Measurements from ENCODE around the gene ADGRF4. TPM values are rescaled to one million over a fixed set of nuclear protein-coding genes. Genes with fewer than 3 reads are reported as not detected.

The ADGRF4 gene
- total and polyA plus RNA-seq, 2 of the 8 experiments (the other 6 are each of a cell fraction or from before 2014, with no cell fraction given), result 0.02 TPM; not detected in 1

GRCh38 chr6:47710295-47710694 is 11.9 kb downstream of the ADGRF4 start:
- no peaks in the 10 kb centered on the region for H3K27me3 ChIP-seq (replicated peaks in 1 of 4; ENCODE audit: control insufficient read depth in 3 of 4, extremely low read depth in 1 of 4, insufficient read depth in 3 of 4, low read length in 3 of 4)
- DNase-seq (ENCODE audit: low read depth in 1 of 2, low spot score in 2 of 2), result no peak
- H3K23ac ChIP-seq (ENCODE audit: insufficient read length), result no peak overlapping the region
- H3K79me1 ChIP-seq (ENCODE audit: low read depth, low read length), result no peaks in the 10 kb centered on the region
- ChIA-PET POLR2A (ENCODE audit: partially characterized antibody) (no interaction called here), CTCF (ENCODE audit: partially characterized antibody) (interaction anchor here (0.8 to 1.1 kb wide), 3 partner anchors 11 to 14 kb away, joined by 3 to 4 read pairs (median 3); no protein-coding TSS in a partner anchor)
- no peak overlapping the region for H3K27ac ChIP-seq (ENCODE audit: low read depth, low read length)
- H3K36me3 ChIP-seq (ENCODE audit: control insufficient read depth in 2 of 4, insufficient read depth in 4 of 4, low read length in 3 of 4), result no peaks in the 10 kb centered on the region
- H4K5ac ChIP-seq (ENCODE audit: insufficient read length, low read depth, low read length), result no peak overlapping the region
- no peak overlapping the region for H2BK12ac ChIP-seq (ENCODE audit: low read depth, low read length)
- no peak overlapping the region for H2AK5ac ChIP-seq (ENCODE audit: low read depth, low read length)
- H3K4me1 ChIP-seq (replicated peaks in 1 of 4; ENCODE audit: control insufficient read depth in 3 of 4, insufficient read depth in 4 of 4, low read length in 3 of 4), result no peaks in the 10 kb centered on the region
- H2BK120ac ChIP-seq (replicated peaks; ENCODE audit: low read depth, low read length), result no peak overlapping the region
- no peak overlapping the region for H3K18ac ChIP-seq (ENCODE audit: extremely low read depth, low read length)
- no peak overlapping the region for H3K56ac ChIP-seq (replicated peaks; ENCODE audit: insufficient read length, low read depth, low read length)
- H3K14ac ChIP-seq (ENCODE audit: insufficient read length), result no peak overlapping the region
- no peak overlapping the region for H3K4me3 ChIP-seq (ENCODE audit: extremely low read depth in 1 of 4, insufficient read depth in 2 of 4, low read depth in 3 of 4, low read length in 4 of 4)
- no peak overlapping the region for H2BK5ac ChIP-seq (ENCODE audit: low read depth, low read length)
- no peaks in the 10 kb centered on the region for H3K79me2 ChIP-seq (ENCODE audit: control insufficient read depth in 1 of 2, insufficient read depth in 2 of 2, low read length in 2 of 2)
- whole genome bisulfite sequencing, 2 experiments (ENCODE audit: extremely low coverage in 1 of 2, insufficient coverage in 1 of 2, insufficient read length in 1 of 2, insufficient replicate concordance in 2 of 2, low coverage in 1 of 2, low lambda C conversion rate in 2 of 2, missing lambda C conversion rate in 1 of 2), result 89% methylated on average over 1 of the region's 1 CpG; no CpG with 5 or more reads in 1 of the 2 experiments
- peaks cover 0 to 3% of the 10 kb centered on the region in 2 experiments; a peak in 1 of 4 replicates for H3K9me3 ChIP-seq (ENCODE audit: insufficient read depth in 2 of 2, low read depth in 1 of 2, low read length in 1 of 2)
- no peak for FAIRE-seq
- no peak overlapping the region for H3K4ac ChIP-seq (replicated peaks; ENCODE audit: insufficient read length, low read depth, low read length)
- no peak overlapping the region for H3K9ac ChIP-seq (replicated peaks in 1 of 4; ENCODE audit: extremely low read depth in 1 of 4, low read depth in 3 of 4, low read length in 3 of 4)
- H3K23me2 ChIP-seq (ENCODE audit: low read depth, low read length), result no peaks in the 10 kb centered on the region
- H2BK15ac ChIP-seq (ENCODE audit: low read length), result no peak overlapping the region
- H2AFZ ChIP-seq (ENCODE audit: low read length), result no peak overlapping the region
- H3K4me2 ChIP-seq (ENCODE audit: insufficient read depth in 1 of 2, low read depth in 2 of 2, low read length in 2 of 2), result no peak overlapping the region
- no peak overlapping the region for H4K8ac ChIP-seq (ENCODE audit: extremely low read depth, insufficient read depth, low read length)
- no peak overlapping the region for H2BK20ac ChIP-seq (ENCODE audit: low read length)
- no peaks in the 10 kb centered on the region for H4K20me1 ChIP-seq (replicated peaks in 1 of 2; ENCODE audit: control insufficient read depth in 1 of 2, insufficient read depth in 2 of 2, low read length in 2 of 2)
- no peak overlapping the region for H4K91ac ChIP-seq (replicated peaks; ENCODE audit: insufficient read length, low read length)
- TF ChIP-seq PHF8 (conservative IDR thresholded peaks at IDR 0.05; ENCODE audit: low read depth, low read length) (no peak), FOSL1 (IDR thresholded peaks at IDR 0.05; ENCODE audit: insufficient read depth, low read depth, low read length) (no peak)

Measured in H1 (cell line).